ENCODE data around the gene CHRNA3.

Gene CHRNA3

GRCh38 chr15:78620527-78621421, at the start of gene CHRNA3:
Gene CHRNA3, minus strand, starts transcription at chr15:78620996. Its CDS starts 202 bp downstream, at chr15:78620794.
- TF ChIP-seq ZFX (IDR thresholded peaks at IDR 0.05; ENCODE audit: borderline replicate concordance) (no peak), CTCF (IDR thresholded peaks at IDR 0.05) (no peak)
- H3K27ac ChIP-seq = no peak within 1 kb of the TSS

- TF ChIP-seq ZFX (IDR thresholded peaks at IDR 0.05; ENCODE audit: borderline replicate concordance) = no peak
- TF ChIP-seq CTCF (IDR thresholded peaks at IDR 0.05) = no peak
- H3K27ac ChIP-seq = no peak overlapping the region
Observed at GRCh38 chr15:78668987-78669386, 48.2 kb upstream of the CHRNA3 start.

DNA sequence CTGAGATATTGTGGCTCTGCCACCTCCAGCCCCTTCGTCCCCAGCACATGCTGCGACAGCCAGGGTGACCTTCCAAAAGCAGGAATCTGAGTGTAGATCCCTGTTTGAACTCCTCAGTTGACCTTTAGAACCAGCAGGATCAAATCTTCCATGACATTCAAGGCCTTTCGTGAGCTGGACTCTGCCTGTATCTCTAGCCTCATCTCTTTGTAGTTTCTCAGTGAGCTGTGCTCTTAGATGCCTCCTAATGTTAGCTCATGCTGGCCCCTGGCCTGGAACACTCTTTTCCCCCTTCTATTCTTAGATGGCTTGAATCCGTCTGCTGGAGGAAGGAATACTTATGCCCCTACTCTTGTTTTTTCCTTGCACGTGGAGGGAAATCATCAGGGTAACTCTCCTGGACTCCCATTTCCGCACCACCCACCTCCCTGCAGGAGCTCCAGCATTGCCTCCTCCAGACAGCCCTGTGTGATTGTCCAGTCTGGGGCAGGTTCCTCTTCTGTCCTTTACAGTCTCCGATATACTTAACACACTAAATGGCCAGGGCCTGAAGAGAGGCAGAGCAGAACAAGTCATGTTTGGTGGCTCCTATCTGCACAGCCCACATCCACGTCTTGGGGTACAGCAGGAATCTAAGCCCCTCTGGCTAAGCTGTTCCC, 46.9 kb upstream of the CHRNA3 start:
- no peak overlapping the region for H3K27ac ChIP-seq
- TF ChIP-seq ZFX (IDR thresholded peaks at IDR 0.05; ENCODE audit: borderline replicate concordance) = no peak
- no peak for TF ChIP-seq CTCF (IDR thresholded peaks at IDR 0.05)

- TF ChIP-seq CTCF (IDR thresholded peaks at IDR 0.05) (no peak), ZFX (IDR thresholded peaks at IDR 0.05; ENCODE audit: borderline replicate concordance) (no peak)
- no peak overlapping the region for H3K27ac ChIP-seq
Observed at GRCh38 chr15:78666010-78666409, 45.2 kb upstream of the CHRNA3 start.

GRCh38 chr15:78663703-78664102, 42.9 kb upstream of the CHRNA3 start:
- no peak overlapping the region for H3K27ac ChIP-seq
- TF ChIP-seq CTCF (IDR thresholded peaks at IDR 0.05) (no peak), ZFX (IDR thresholded peaks at IDR 0.05; ENCODE audit: borderline replicate concordance) (no peak)

DNA sequence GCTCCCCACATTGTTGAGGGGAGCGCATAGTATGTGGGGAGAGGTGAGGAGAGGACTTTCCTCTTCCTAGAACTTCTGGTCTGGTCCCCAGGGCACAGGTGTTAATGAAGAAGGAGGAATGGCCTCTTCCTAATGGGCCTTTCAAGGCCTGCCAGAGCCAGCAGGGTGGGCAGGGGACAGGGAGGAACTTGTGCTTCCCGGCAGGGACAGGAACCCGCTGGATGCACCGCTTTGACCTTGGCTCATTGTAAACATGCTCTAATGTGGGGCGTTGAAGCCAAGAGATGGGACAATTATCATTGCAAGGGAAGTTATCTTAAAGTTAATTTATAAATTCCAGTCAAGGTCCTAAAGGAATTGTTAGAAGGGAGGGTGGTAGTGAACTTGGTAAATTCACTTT, 41.2 kb upstream of the CHRNA3 start:
- no peak for TF ChIP-seq CTCF (IDR thresholded peaks at IDR 0.05)
- no peak for TF ChIP-seq ZFX (IDR thresholded peaks at IDR 0.05; ENCODE audit: borderline replicate concordance)
- H3K27ac ChIP-seq = no peak overlapping the region

DNA sequence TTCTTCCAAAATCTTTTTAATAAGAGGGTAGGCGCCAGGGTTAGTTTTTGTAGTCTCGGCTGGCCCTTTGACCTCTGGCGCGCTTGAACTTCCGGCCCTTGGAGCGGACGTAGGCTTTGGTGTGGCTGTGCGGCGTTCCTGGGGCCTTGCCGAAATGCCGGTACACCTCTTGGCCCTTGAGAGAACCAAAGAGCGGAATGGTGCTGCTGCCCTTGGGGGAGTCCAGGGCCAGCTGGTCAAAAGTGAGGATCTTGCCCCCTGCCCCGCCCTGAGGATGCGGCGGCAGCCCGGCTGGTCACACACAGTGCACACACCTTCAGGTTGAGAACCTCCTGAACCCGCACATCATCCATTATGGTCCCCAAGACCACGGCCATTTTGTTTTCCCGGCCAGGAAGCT, 40.2 kb upstream of the CHRNA3 start:
- no peak overlapping the region for H3K27ac ChIP-seq
- TF ChIP-seq CTCF (IDR thresholded peaks at IDR 0.05) = no peak
- TF ChIP-seq ZFX (IDR thresholded peaks at IDR 0.05; ENCODE audit: borderline replicate concordance) = no peak
